ENCODE measurements around the gene DCLK1.
"Not testable (repeated sequence)": the region's sequence is repeated elsewhere in the genome, so short reads cannot be mapped to it uniquely, and the experiment has no call there.

DCLK1 gene

DNA sequence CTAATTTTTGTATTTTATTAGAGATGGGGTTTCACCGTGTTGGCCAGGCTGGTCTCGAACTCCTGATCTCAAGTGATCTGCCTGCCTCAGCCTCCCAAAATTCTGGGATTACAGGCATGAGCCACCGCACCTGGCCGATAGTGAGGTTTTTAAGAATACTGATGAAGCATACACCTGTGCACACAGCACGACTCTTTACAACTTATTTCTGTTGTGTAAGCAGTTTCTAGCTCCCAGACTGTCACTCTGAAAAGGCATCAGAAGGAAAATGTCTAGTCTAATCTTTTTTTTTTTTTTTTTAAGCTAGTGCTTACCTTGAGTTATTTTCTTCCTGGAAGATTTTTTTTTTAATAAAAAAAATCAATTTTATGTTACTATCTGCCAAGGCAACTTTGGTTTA, 29.3 kb downstream of the DCLK1 start:
- WGBS (ENCODE audit: extremely low coverage, insufficient coverage, low lambda C conversion rate), result no CpG with 5 or more reads among the region's 5 CpGs
- H3K27me3 ChIP-seq (ENCODE audit: insufficient read depth, low read length, poor library complexity); DNase-seq; H4K5ac ChIP-seq (ENCODE audit: low read length); H3K79me2 ChIP-seq (ENCODE audit: control insufficient read depth, insufficient read depth, low read length); H2BK120ac ChIP-seq (ENCODE audit: low read depth, low read length); H2AK5ac ChIP-seq (ENCODE audit: low read length); H3K4ac ChIP-seq (ENCODE audit: low read depth, low read length); H3K18ac ChIP-seq (ENCODE audit: low read length); H3K79me1 ChIP-seq (ENCODE audit: low read length); H3K36me3 ChIP-seq (ENCODE audit: control insufficient read depth, insufficient read depth, low read length); H2BK5ac ChIP-seq (ENCODE audit: low read length); H3K4me1 ChIP-seq (ENCODE audit: control insufficient read depth, low read depth, low read length); H3K4me3 ChIP-seq (ENCODE audit: low read length); H3K56ac ChIP-seq (ENCODE audit: low read length); H3K27ac ChIP-seq (ENCODE audit: low read depth, low read length); H3K4me2 ChIP-seq (ENCODE audit: low read length); H3K23ac ChIP-seq (ENCODE audit: low read length); H2BK15ac ChIP-seq (replicated peaks; ENCODE audit: low read depth); H4K8ac ChIP-seq (ENCODE audit: low read depth, low read length); H3K9ac ChIP-seq (ENCODE audit: low read length): not testable (repeated sequence)

DNA sequence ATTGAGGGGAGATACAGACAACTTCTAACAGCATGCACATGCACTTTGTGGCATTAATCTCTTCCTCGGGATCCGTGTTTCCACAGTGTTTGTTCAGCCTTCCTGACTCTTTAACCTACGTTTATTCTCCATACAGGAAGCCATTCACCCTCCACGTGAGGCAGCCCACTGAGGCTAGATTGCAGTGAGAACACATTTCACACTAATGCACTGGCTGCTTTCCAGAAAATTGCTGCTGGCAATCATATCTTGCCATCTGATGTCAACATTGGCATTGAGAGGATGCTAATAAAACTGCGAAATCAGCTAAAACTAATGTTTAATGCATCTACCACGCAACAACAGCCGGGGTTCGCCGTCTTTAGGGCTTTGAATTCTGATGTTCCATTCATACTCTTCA, 30.0 kb downstream of the DCLK1 start:
- no peaks in the 10 kb centered on the region for H3K4me1 ChIP-seq (ENCODE audit: control insufficient read depth, low read depth, low read length)
- H3K56ac ChIP-seq (ENCODE audit: low read length), result no peak overlapping the region
- H3K27me3 ChIP-seq (ENCODE audit: insufficient read depth, low read length, poor library complexity), result no peaks in the 10 kb centered on the region
- no peak overlapping the region for H3K4me2 ChIP-seq (ENCODE audit: low read length)
- no peak overlapping the region for H2BK15ac ChIP-seq (replicated peaks; ENCODE audit: low read depth)
- H2AK5ac ChIP-seq (ENCODE audit: low read length), result no peak overlapping the region
- H2BK120ac ChIP-seq (ENCODE audit: low read depth, low read length), result no peak overlapping the region
- no peaks in the 10 kb centered on the region for H3K36me3 ChIP-seq (ENCODE audit: control insufficient read depth, insufficient read depth, low read length)
- WGBS (ENCODE audit: extremely low coverage, insufficient coverage, low lambda C conversion rate), result no CpG with 5 or more reads among the region's 9 CpGs
- no peak overlapping the region for H3K4ac ChIP-seq (ENCODE audit: low read depth, low read length)
- H3K18ac ChIP-seq (ENCODE audit: low read length), result no peak overlapping the region
- H4K5ac ChIP-seq (ENCODE audit: low read length), result no peak overlapping the region
- H3K27ac ChIP-seq (ENCODE audit: low read depth, low read length), result no peak overlapping the region
- H2BK5ac ChIP-seq (ENCODE audit: low read length), result no peak overlapping the region
- no peaks in the 10 kb centered on the region for H3K79me2 ChIP-seq (ENCODE audit: control insufficient read depth, insufficient read depth, low read length)
- H3K9ac ChIP-seq (ENCODE audit: low read length), result no peak overlapping the region
- no peak overlapping the region for H4K8ac ChIP-seq (ENCODE audit: low read depth, low read length)
- no peak overlapping the region for H3K23ac ChIP-seq (ENCODE audit: low read length)
- no peaks in the 10 kb centered on the region for H3K79me1 ChIP-seq (ENCODE audit: low read length)
- DNase-seq, result no peak
- no peak overlapping the region for H3K4me3 ChIP-seq (ENCODE audit: low read length)

DNA sequence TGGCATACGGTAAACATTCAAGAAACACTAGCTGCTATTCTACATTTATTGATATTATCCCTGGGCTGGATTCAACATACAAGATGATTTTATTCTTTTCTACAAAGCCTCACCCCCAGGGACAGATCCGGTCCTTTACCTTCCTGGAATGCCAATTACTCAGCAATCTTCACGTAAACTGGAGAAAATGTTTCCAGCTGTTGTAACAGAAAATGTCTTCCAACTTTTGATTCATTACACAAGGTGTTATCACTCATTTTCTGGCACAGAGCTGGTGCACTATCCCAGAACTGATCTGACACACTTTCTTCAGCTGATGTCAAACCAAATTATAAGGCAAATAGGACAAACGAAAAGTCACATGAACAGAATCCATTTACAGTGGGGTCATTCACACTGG, 33.1 kb downstream of the DCLK1 start:
- no peak for DNase-seq
- H2AK5ac ChIP-seq (ENCODE audit: low read length), result no peak overlapping the region

DNA sequence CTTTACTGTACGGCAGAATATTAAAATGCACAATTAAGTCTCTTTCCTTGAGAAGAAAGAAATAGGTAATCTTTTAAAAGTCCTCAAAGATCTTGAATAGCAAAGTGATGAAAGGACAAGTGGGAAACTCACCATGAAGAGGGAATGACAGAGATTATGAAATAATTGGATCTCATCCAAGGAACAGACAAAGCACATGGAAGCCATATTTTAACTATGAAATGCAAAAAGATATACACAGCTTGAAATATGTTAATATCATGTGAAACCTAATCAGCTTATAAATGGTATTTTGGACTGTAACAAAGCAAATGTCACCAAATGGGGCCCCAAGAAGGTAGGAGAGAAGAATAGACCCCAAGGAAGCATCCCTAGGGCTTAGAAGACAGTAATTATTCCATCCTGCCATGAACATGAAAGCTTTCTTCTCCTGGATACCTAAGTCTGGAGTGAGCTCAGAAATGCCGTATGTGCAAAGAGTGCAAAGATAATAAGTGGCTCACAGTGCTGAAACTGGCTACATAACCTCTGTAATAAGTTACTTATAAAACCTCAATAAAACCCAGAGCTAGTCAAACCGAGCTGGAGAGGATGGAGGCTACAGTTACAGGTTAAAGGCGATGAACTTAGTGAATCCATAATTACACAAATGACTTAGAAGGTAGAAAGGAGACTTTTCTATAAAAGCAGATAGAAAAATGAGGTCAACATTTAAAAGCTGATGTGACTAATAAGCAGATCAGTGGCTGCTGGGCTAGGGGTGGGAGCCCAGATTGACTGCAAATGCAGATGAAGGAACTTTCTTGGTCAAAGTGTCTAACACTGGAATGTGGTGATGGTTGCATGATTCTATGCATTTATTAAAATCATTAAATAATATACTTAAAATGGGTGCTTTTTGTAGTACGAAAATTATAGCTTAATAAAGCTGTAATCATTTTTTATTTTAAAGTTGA, 34.4 kb downstream of the DCLK1 start:
- no peaks in the 10 kb centered on the region for H3K79me1 ChIP-seq (ENCODE audit: low read length)
- H3K4me1 ChIP-seq (ENCODE audit: control insufficient read depth, low read depth, low read length), result no peaks in the 10 kb centered on the region

More for the DNA sequence above, 33.1 kb downstream of the DCLK1 start:
- Histone ChIP-seq H3K9ac (ENCODE audit: low read length) (no peak overlapping the region), H3K4me1 (ENCODE audit: control insufficient read depth, low read depth, low read length) (no peaks in the 10 kb centered on the region), H3K27me3 (ENCODE audit: insufficient read depth, low read length, poor library complexity) (no peaks in the 10 kb centered on the region), H3K18ac (ENCODE audit: low read length) (no peak overlapping the region), H3K4me3 (ENCODE audit: low read length) (no peak overlapping the region), H4K8ac (ENCODE audit: low read depth, low read length) (no peak overlapping the region), H2BK120ac (ENCODE audit: low read depth, low read length) (no peak overlapping the region), H4K5ac (ENCODE audit: low read length) (no peak overlapping the region), H2BK15ac (replicated peaks; ENCODE audit: low read depth) (no peak overlapping the region), H3K79me1 (ENCODE audit: low read length) (no peaks in the 10 kb centered on the region), H3K56ac (ENCODE audit: low read length) (no peak overlapping the region), H3K4ac (ENCODE audit: low read depth, low read length) (no peak overlapping the region), H3K4me2 (ENCODE audit: low read length) (no peak overlapping the region), H2BK5ac (ENCODE audit: low read length) (no peak overlapping the region), H3K27ac (ENCODE audit: low read depth, low read length) (no peak overlapping the region), H3K79me2 (ENCODE audit: control insufficient read depth, insufficient read depth, low read length) (no peaks in the 10 kb centered on the region), H3K23ac (ENCODE audit: low read length) (no peak overlapping the region), H3K36me3 (ENCODE audit: control insufficient read depth, insufficient read depth, low read length) (no peaks in the 10 kb centered on the region)
- no CpG with 5 or more reads among the region's 4 CpGs for WGBS (ENCODE audit: extremely low coverage, insufficient coverage, low lambda C conversion rate)

DNA sequence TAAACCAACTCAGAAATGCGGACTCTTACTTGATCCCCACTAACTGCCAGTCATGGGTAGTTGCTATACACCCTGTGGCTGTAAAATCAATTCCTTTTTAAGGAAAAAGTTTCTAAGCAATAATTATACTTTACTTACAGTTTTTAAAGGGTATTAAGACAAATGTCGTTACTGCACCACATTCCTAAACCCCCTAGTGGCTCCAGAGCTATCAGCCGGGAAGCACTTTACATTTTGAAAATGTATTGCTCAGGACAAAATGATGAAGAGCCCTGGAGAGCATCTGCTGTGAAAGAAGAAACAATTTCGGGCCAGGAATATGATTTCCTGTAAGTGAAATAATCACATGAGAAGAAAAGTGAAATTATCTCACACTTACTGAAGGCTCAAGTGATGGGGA, 36.7 kb downstream of the DCLK1 start:
- H2BK5ac ChIP-seq (ENCODE audit: low read length), result no peak overlapping the region
- no CpG with 5 or more reads among the region's 4 CpGs for WGBS (ENCODE audit: extremely low coverage, insufficient coverage, low lambda C conversion rate)
- H3K9ac ChIP-seq (ENCODE audit: low read length), result no peak overlapping the region
- DNase-seq, result no peak
- no peak overlapping the region for H3K4ac ChIP-seq (ENCODE audit: low read depth, low read length)
- H3K56ac ChIP-seq (ENCODE audit: low read length), result no peak overlapping the region
- H3K79me2 ChIP-seq (ENCODE audit: control insufficient read depth, insufficient read depth, low read length), result no peaks in the 10 kb centered on the region
- no peak overlapping the region for H4K5ac ChIP-seq (ENCODE audit: low read length)
- no peak overlapping the region for H3K18ac ChIP-seq (ENCODE audit: low read length)
- H3K27ac ChIP-seq (ENCODE audit: low read depth, low read length), result no peak overlapping the region
- H3K36me3 ChIP-seq (ENCODE audit: control insufficient read depth, insufficient read depth, low read length), result no peaks in the 10 kb centered on the region
- H2BK15ac ChIP-seq (replicated peaks; ENCODE audit: low read depth), result no peak overlapping the region
- no peak overlapping the region for H3K4me3 ChIP-seq (ENCODE audit: low read length)
- no peak overlapping the region for H3K4me2 ChIP-seq (ENCODE audit: low read length)
- H3K79me1 ChIP-seq (ENCODE audit: low read length), result no peaks in the 10 kb centered on the region
- no peak overlapping the region for H4K8ac ChIP-seq (ENCODE audit: low read depth, low read length)
- H2BK120ac ChIP-seq (ENCODE audit: low read depth, low read length), result no peak overlapping the region
- H3K4me1 ChIP-seq (ENCODE audit: control insufficient read depth, low read depth, low read length), result no peaks in the 10 kb centered on the region
- no peaks in the 10 kb centered on the region for H3K27me3 ChIP-seq (ENCODE audit: insufficient read depth, low read length, poor library complexity)
- H2AK5ac ChIP-seq (ENCODE audit: low read length), result no peak overlapping the region
- H3K23ac ChIP-seq (ENCODE audit: low read length), result no peak overlapping the region

More for the DNA sequence above, 34.4 kb downstream of the DCLK1 start:
- H3K79me2 ChIP-seq (ENCODE audit: control insufficient read depth, insufficient read depth, low read length), result no peaks in the 10 kb centered on the region
- H3K4ac ChIP-seq (ENCODE audit: low read depth, low read length), result no peak overlapping the region
- no peak overlapping the region for H3K56ac ChIP-seq (ENCODE audit: low read length)
- H3K18ac ChIP-seq (ENCODE audit: low read length), result no peak overlapping the region
- no peak overlapping the region for H4K8ac ChIP-seq (ENCODE audit: low read depth, low read length)
- H3K36me3 ChIP-seq (ENCODE audit: control insufficient read depth, insufficient read depth, low read length), result no peaks in the 10 kb centered on the region
- H3K27me3 ChIP-seq (ENCODE audit: insufficient read depth, low read length, poor library complexity), result no peaks in the 10 kb centered on the region
- DNase-seq, result no peak
- no peak overlapping the region for H2BK120ac ChIP-seq (ENCODE audit: low read depth, low read length)
- no peak overlapping the region for H3K27ac ChIP-seq (ENCODE audit: low read depth, low read length)
- WGBS (ENCODE audit: extremely low coverage, insufficient coverage, low lambda C conversion rate), result no CpG with 5 or more reads among the region's 5 CpGs
- no peak overlapping the region for H3K4me2 ChIP-seq (ENCODE audit: low read length)
- H4K5ac ChIP-seq (ENCODE audit: low read length), result no peak overlapping the region
- no peak overlapping the region for H2AK5ac ChIP-seq (ENCODE audit: low read length)
- H3K4me3 ChIP-seq (ENCODE audit: low read length), result no peak overlapping the region
- H2BK5ac ChIP-seq (ENCODE audit: low read length), result no peak overlapping the region
- no peak overlapping the region for H3K9ac ChIP-seq (ENCODE audit: low read length)
- H2BK15ac ChIP-seq (replicated peaks; ENCODE audit: low read depth), result no peak overlapping the region
- H3K23ac ChIP-seq (ENCODE audit: low read length), result no peak overlapping the region

Data from mesendoderm (in vitro differentiated cells).